Measurements from ENCODE around the gene HSH2D. TPM values are rescaled to one million over a fixed set of nuclear protein-coding genes. Genes with fewer than 3 reads are reported as not detected.

Gene HSH2D
- total RNA-seq, 1 experiment from 2014 or later: 0.49 TPM

GRCh38 chr19:16207490-16208025 lies 64.1 kb downstream of the HSH2D start:
- intact Hi-C loops (cut with micrococcal nuclease): no loop called here
- BruUV-seq (replicated peaks): no TSS peak
- POLR2A ChIA-PET: no interaction called here
- H3K27me3 Mint-ChIP-seq (ENCODE audit: insufficient read depth, unreplicated experiment): no peaks in the 10 kb centered on the region
- H3K4me1 Mint-ChIP-seq (ENCODE audit: insufficient read depth, unreplicated experiment): no peaks in the 10 kb centered on the region
- TF ChIP-seq CTCF (IDR thresholded peaks at IDR 0.05; ENCODE audit: unreplicated experiment): no peak
- no peaks in the 10 kb centered on the region for H3K9me3 Mint-ChIP-seq (ENCODE audit: unreplicated experiment)
- no peak for DNase-seq (ENCODE audit: unreplicated experiment)
- no peak overlapping the region for H3K27ac Mint-ChIP-seq (ENCODE audit: low read depth, unreplicated experiment)
- CTCF ChIA-PET: interaction anchor here (0.6 to 1.2 kb wide), 2 partner anchors 19 to 166 kb away, joined by 3 to 4 read pairs; no protein-coding TSS in a partner anchor
- no peak overlapping the region for H3K4me3 Mint-ChIP-seq (ENCODE audit: unreplicated experiment)
- H3K36me3 Mint-ChIP-seq (ENCODE audit: insufficient read depth, unreplicated experiment): peaks cover 66% of the 10 kb centered on the region

Other genes with a start within 250 kb of the HSH2D start
- 0.14 and 0.59 TPM in 2 replicates for gene CYP4F2, start 245.6 kb upstream of the HSH2D start, total RNA-seq (2022)
- gene CYP4F11, start 209.2 kb upstream of the HSH2D start, total RNA-seq (2022): 8.1 and 10.5 TPM in 2 replicates
- not detected in 2 replicates for gene OR10H4, start 194.7 kb upstream of the HSH2D start, total RNA-seq (2022)
- gene TPM4, start 67.2 kb upstream of the HSH2D start, total RNA-seq (2022): 355 and 424 TPM in 2 replicates
- 41.6 and 50.1 TPM in 2 replicates for gene RAB8A, start 31.8 kb upstream of the HSH2D start, total RNA-seq (2022)
- gene CIB3, start 29.8 kb downstream of the HSH2D start, total RNA-seq (2022): not detected in 2 replicates
- 48.1 and 53.7 TPM in 2 replicates for gene FAM32A, start 41.7 kb downstream of the HSH2D start, total RNA-seq (2022)
- gene AP1M1, start 54.2 kb downstream of the HSH2D start, total RNA-seq (2022): 53.8 and 62.1 TPM in 2 replicates
- 3.3 and 3.8 TPM in 2 replicates for gene KLF2, start 181.1 kb downstream of the HSH2D start, total RNA-seq (2022)

Measured in MCF 10A (cell line).